DOHH2 (cell line): Measurements from ENCODE around the gene MRLN.

Source experiments
- H3F3A ChIP-seq: fragments of 200-600 bp; sonication (generic), shearing (Covaris generic); 2 replicates; pipeline ENCODE4 v1.6.0; 2016; ENCODE audit warnings: antibody characterized with exemption, mild to moderate bottlenecking; ENCODE audit not compliant: control insufficient read depth, insufficient read depth
- H3K27ac ChIP-seq: fragments of 200-600 bp; sonication (generic); 2 replicates; pipeline ENCODE4 v1.5.1; 2014; ENCODE audit warnings: low read depth, mild to moderate bottlenecking, low read length, moderate library complexity
- H3K27me3 ChIP-seq: fragments of 200-600 bp; sonication (generic); 2 replicates; pipeline ENCODE4 v1.6.1; 2014; ENCODE audit warnings: mild to moderate bottlenecking, low read length, mixed read lengths; ENCODE audit not compliant: control insufficient read depth
- H3K36me3 ChIP-seq: fragments of 200-600 bp; sonication (generic); 2 replicates; pipeline ENCODE4 v1.6.1; 2014; ENCODE audit warnings: mild to moderate bottlenecking, low read length, moderate library complexity, mixed read lengths; ENCODE audit not compliant: control insufficient read depth
- H3K4me1 ChIP-seq: fragments of 200-600 bp; sonication (generic); 2 replicates; pipeline ENCODE4 v1.6.1; 2014; ENCODE audit warnings: mild to moderate bottlenecking, low read length, mixed read lengths; ENCODE audit not compliant: control insufficient read depth
- H3K4me2 ChIP-seq: fragments of 200-600 bp; sonication (generic); 2 replicates; pipeline ENCODE4 v1.6.0; 2014; ENCODE audit warnings: mild to moderate bottlenecking, low read length, moderate library complexity
- H3K4me3 ChIP-seq: fragments of 200-600 bp; sonication (generic); 2 replicates; pipeline ENCODE4 v1.5.1; 2014; ENCODE audit warnings: mild to moderate bottlenecking, low read length, mixed read lengths
- H3K79me2 ChIP-seq: fragments of 200-600 bp; sonication (generic); 2 replicates; pipeline ENCODE4 v1.6.1; 2014; ENCODE audit warnings: mild to moderate bottlenecking, low read length, mixed read lengths; ENCODE audit not compliant: control insufficient read depth
- H3K9me2 ChIP-seq: fragments of 200-600 bp; sonication (generic); replicated peaks from 2 replicates; pipeline ENCODE4 v1.6.1; 2014; ENCODE audit warnings: mild to moderate bottlenecking, low read length, mixed read lengths; ENCODE audit not compliant: control insufficient read depth
- H3K9me3 ChIP-seq: fragments of 200-600 bp; sonication (generic); 2 replicates; pipeline ENCODE4 v1.6.1; 2014; ENCODE audit warnings: antibody characterized with exemption, low read length, mixed read lengths; ENCODE audit not compliant: control insufficient read depth, insufficient read depth
- H4K20me1 ChIP-seq: fragments of 200-600 bp; sonication (generic); 2 replicates; pipeline ENCODE4 v1.6.0; 2014; ENCODE audit warnings: low read depth, mild to moderate bottlenecking, antibody characterized with exemption, low read length, moderate library complexity; ENCODE audit not compliant: control insufficient read depth, insufficient read depth
- EZH2phosphoT487 ChIP-seq: fragments of 200-600 bp; sonication (generic); IDR thresholded peaks from 2 replicates; pipeline ENCODE4 v1.6.1; 2017; ENCODE audit warnings: borderline replicate concordance, mild to moderate bottlenecking, antibody characterized with exemption, low read length, moderate library complexity, mixed read lengths
- TF ChIP-seq, protein P1 (sequence below): fragments of 200-600 bp; sonication (generic); IDR thresholded peaks from one replicate; pipeline ENCODE4 v1.5.1; 2014; ENCODE audit warnings: antibody characterized with exemption, mild to moderate bottlenecking, low read depth, low read length; ENCODE audit not compliant: poor library complexity, severe bottlenecking

MRLN gene

DNA sequence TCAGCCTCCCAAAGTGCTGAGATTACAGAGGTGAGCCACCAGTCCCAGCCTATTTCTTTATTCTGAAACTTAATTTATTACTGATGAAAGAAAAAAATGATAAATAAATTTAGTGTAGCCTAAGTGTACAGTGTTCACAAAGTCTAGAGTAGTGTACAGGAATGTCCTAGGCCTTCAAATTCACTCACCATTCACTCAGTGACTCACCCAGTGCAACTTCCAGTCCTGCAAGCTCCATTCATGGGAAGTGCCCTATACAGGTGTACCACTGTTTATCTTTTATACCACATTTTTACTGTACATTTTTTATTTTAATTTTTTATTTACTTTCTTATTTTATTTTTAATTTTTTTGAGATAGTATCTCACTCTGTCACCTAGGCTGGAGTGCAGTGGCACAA is 12.2 kb downstream of the MRLN start:
- no peak overlapping the region for H3K4me2 ChIP-seq
- no peaks in the 10 kb centered on the region for H3K4me1 ChIP-seq
- H3K4me3 ChIP-seq = no peak overlapping the region
- no peaks in the 10 kb centered on the region for H3F3A ChIP-seq
- no peaks in the 10 kb centered on the region for H3K79me2 ChIP-seq
- H3K9me3 ChIP-seq = no peaks in the 10 kb centered on the region
- no peaks in the 10 kb centered on the region for H3K36me3 ChIP-seq
- 0 out of 2 replicates have a peak, but pooled peaks cover 4% of the 10 kb centered on the region for H3K27me3 ChIP-seq
- H4K20me1 ChIP-seq = no peaks in the 10 kb centered on the region
- no peaks in the 10 kb centered on the region for H3K9me2 ChIP-seq
- no peak overlapping the region for H3K27ac ChIP-seq
- no peak for TF ChIP-seq EZH2phosphoT487
- TF ChIP-seq, protein P1, sequence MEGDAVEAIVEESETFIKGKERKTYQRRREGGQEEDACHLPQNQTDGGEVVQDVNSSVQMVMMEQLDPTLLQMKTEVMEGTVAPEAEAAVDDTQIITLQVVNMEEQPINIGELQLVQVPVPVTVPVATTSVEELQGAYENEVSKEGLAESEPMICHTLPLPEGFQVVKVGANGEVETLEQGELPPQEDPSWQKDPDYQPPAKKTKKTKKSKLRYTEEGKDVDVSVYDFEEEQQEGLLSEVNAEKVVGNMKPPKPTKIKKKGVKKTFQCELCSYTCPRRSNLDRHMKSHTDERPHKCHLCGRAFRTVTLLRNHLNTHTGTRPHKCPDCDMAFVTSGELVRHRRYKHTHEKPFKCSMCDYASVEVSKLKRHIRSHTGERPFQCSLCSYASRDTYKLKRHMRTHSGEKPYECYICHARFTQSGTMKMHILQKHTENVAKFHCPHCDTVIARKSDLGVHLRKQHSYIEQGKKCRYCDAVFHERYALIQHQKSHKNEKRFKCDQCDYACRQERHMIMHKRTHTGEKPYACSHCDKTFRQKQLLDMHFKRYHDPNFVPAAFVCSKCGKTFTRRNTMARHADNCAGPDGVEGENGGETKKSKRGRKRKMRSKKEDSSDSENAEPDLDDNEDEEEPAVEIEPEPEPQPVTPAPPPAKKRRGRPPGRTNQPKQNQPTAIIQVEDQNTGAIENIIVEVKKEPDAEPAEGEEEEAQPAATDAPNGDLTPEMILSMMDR = no peak

DNA sequence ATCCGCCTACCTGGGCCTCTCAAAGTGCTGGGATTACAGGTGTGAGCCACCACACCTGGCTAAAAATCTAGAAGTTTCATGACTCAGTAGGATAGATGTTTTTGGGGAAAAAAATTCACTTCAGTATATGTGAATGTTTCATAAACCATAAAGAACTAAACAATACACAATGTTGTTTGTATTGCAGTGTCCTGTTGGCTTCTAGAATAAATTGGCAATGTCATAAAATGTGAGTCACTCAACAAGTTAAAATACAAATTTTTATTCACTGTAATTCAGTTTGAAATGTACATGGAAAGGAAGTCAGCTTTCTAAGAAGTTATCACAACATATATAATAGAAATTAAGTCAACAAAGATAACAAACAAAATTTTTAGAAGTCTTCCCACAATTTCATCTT is 16.5 kb downstream of the MRLN start:
- Histone ChIP-seq H3K4me3 (no peak overlapping the region), H4K20me1 (no peaks in the 10 kb centered on the region), H3K4me2 (no peak overlapping the region), H3K27me3 (0 out of 2 replicates have a peak, but pooled peaks cover 4% of the 10 kb centered on the region), H3F3A (no peaks in the 10 kb centered on the region), H3K9me2 (no peaks in the 10 kb centered on the region), H3K27ac (no peak overlapping the region), H3K4me1 (no peaks in the 10 kb centered on the region), H3K36me3 (no peaks in the 10 kb centered on the region), H3K9me3 (no peaks in the 10 kb centered on the region), H3K79me2 (no peaks in the 10 kb centered on the region)
- TF ChIP-seq, protein P1 = no peak
- TF ChIP-seq EZH2phosphoT487 = no peak

DNA sequence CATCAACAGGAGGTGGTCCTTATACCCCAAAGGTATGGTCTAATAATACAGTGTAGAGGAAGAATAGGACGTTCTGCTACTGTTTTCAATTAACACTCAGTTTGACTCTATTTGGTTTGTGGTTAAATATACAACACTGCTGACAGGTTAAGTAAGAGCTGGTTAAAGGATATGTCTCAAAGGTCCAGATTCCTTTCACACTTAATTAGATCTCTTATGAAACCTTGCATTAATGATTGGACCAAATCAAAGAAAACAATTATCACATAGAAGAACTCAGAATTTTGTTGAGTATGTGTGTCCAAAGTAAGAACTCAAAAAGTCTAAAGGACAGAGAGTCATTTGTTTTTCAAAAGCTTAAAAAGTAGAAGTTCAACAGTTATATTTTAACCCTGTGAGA is 18.0 kb downstream of the MRLN start:
- no peaks in the 10 kb centered on the region for H3F3A ChIP-seq
- H3K4me3 ChIP-seq = no peak overlapping the region
- no peak overlapping the region for H3K4me2 ChIP-seq
- H4K20me1 ChIP-seq = no peaks in the 10 kb centered on the region
- no peaks in the 10 kb centered on the region for H3K36me3 ChIP-seq
- no peaks in the 10 kb centered on the region for H3K79me2 ChIP-seq
- H3K27ac ChIP-seq = no peak overlapping the region
- no peaks in the 10 kb centered on the region for H3K9me3 ChIP-seq
- no peaks in the 10 kb centered on the region for H3K4me1 ChIP-seq
- TF ChIP-seq, protein P1 = no peak
- TF ChIP-seq EZH2phosphoT487 = no peak
- H3K9me2 ChIP-seq = no peaks in the 10 kb centered on the region
- H3K27me3 ChIP-seq = 0 out of 2 replicates have a peak, but pooled peaks cover 4% of the 10 kb centered on the region
